GM19455 (cell line): ENCODE data around the gene ENOX1.

Experiments used
- ATAC-seq: cut with Tn5 transposase; IDR thresholded peaks from one replicate; pipeline ENCODE4 v1.9.1; 2021; ENCODE audit not compliant: unreplicated experiment

The ENOX1 gene

GRCh38 chr13:43492311-43492710 is 294.5 kb downstream of the ENOX1 start:
- no peak for ATAC-seq

- no peak for ATAC-seq
These were observed 297.5 kb downstream of the ENOX1 start for GRCh38 chr13:43489233-43489632.

DNA sequence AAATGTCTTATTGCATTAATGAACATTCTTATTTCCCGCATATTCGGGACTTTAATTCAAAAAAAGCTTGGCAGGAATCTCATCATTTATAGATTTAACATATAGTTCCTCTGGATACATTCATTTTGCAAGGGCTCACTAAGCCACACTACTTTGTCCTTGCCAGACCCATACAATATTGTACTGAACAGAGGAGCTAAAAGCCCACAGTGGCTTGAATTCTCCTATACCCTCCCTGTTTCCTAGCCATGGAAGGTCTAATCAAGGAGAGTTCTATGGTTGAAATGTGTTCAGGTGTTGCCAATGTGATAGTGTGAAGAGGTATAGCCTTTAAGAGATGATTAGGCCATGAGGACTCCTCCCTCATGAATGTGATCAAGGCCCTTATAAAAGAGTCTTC is 298.9 kb downstream of the ENOX1 start:
- no peak for ATAC-seq

DNA sequence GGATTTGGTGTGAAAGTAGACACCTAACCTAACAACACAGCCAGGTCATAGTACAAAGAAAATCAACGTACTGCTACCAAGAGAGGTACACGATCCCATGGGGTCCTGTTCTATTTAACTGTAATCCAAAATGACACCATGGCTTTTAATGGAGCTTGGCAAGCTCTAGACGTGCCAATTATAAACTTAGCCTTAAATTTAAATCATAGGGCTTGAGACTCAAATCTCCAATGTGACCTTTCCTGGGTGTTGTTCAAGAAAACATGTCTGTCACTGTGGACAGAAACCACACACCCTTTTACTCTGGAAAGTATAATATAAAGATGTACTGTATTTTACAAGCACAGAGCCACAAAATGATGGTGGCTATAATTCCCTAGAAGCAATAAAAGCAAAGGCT is 299.3 kb downstream of the ENOX1 start:
- ATAC-seq = no peak

GRCh38 chr13:43484432-43485225 is 302.1 kb downstream of the ENOX1 start:
- ATAC-seq = no peak

DNA sequence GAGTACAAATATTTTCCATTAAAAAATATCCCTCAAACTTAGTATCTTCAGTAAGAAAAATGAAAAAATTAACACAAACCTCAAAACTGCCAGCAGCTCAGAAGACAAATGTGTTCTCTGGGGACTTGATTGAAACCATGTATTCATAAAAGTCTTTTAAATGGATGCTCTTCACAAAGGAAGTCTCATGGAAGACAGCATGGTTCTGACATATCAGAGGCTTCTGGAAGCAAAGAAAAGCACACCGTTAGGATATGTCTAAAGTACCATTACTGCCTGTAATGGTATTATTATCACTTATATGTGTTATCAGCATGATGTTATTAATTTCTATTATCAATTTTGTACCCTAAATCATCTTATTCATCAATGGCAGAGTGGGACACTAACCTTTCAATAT is 302.8 kb downstream of the ENOX1 start:
- no peak for ATAC-seq

- ATAC-seq = no peak
These were observed 304.1 kb downstream of the ENOX1 start for GRCh38 chr13:43482641-43483040.

GRCh38 chr13:43482026-43482425 is 304.7 kb downstream of the ENOX1 start:
- ATAC-seq = no peak

DNA sequence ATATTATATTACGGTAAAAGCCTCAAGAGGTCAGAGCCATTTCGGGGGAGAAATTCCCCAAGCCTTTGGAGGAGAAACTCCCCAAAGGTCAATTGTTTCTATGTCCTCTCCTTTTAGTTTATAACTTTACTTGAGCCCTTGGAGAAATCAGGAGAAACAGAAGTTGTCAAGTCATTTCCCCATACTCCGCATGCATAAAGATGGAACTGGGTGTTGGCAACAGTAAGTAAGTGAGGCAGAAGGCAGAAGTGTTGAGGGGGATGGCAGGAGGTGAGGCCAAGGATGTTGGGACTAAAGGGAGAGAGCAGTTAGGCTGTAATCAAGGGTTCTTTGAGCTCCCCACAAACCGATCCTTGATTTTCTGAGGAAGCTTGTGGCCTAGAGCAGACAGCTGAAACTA is 307.9 kb downstream of the ENOX1 start:
- no peak for ATAC-seq

- no peak for ATAC-seq
These were observed 308.6 kb downstream of the ENOX1 start for GRCh38 chr13:43478211-43478610.

GRCh38 chr13:43475140-43475539 is 311.6 kb downstream of the ENOX1 start:
- ATAC-seq = no peak

- ATAC-seq = no peak
These were observed 313.3 kb downstream of the ENOX1 start for GRCh38 chr13:43473437-43473836.

GRCh38 chr13:43472980-43473379 is 313.8 kb downstream of the ENOX1 start:
- no peak for ATAC-seq

GRCh38 chr13:43472339-43472738 is 314.4 kb downstream of the ENOX1 start:
- ATAC-seq = no peak

- ATAC-seq = no peak
These were observed 316.2 kb downstream of the ENOX1 start for GRCh38 chr13:43470610-43471009.

DNA sequence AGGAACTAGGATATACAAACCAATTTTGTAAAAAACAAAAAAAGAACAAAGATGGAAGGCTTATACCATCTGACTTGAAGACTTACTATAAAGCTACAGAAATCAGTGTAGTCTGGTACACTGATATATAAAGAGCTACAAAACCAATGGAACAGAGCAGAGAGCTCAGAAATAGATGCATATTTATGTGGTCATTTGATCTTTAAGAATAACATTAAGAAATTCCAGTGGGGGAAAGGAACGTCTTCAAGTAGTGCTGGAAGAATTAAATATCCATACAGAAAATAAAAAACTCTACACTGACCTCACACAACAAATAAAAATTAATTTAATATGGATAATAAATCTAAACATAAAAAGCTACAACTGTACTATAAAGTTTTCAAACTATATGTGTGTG is 317.0 kb downstream of the ENOX1 start:
- ATAC-seq = no peak

GRCh38 chr13:43464578-43465264 is 322.1 kb downstream of the ENOX1 start:
- no peak for ATAC-seq

GRCh38 chr13:43448605-43449336 is 338.0 kb downstream of the ENOX1 start:
- ATAC-seq = no peak

DNA sequence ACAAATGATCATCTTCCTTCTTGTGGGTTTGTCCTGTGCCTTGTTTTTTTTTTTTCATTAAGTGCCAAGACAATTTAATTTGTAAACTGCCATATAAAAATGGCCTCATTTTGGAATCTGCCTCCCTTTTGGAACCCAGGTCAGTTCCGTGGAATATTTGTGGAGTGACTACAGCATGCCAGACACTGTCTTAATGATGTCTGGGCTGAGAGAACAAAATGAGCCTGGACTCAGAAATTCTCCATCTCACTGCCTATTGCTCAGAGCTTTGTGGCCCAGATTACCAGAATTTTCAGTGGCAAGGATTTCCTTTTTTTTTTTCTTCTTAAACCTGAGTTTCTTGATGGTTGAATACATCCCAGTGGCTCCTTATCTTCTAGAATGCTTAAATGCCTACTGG is 340.6 kb downstream of the ENOX1 start:
- ATAC-seq = no peak

- ATAC-seq = no peak
These were observed 341.1 kb downstream of the ENOX1 start for GRCh38 chr13:43445668-43446067.

DNA sequence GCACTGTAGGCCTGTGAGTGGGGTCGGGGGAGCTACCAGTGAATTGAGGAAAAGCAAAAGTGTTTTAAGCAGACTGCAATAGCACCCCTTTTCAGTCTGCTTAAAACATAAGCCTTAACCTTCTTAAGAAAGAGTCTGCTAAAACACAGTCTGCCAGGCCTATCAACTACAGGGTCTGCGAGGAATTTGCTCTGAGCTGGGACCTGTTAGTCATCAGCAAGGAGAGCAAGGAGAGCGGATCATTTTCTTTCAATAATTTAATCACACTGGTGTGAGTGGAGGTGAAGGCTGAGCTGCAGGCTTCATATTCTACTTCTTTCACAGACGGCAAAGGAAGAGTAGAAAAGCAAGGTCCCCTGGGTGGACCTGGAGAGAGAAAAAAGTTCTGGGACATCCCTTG is 342.7 kb downstream of the ENOX1 start:
- no peak for ATAC-seq
